ENCODE data around the gene C16orf96. TPM values are rescaled to one million over a fixed set of nuclear protein-coding genes. Genes with fewer than 3 reads are reported as not detected.
A peak's percentile ranks its signal among the peaks of the same experiment; 100 is the strongest.

Gene C16orf96
- total and polyA plus RNA-seq, 2 donors (not counting 3 experiments of a cell fraction or from before 2014, with no cell fraction given) = not detected

- no TSS peak for BruUV-seq (replicated peaks)
- TF ChIP-seq JUN (IDR thresholded peaks at IDR 0.05; ENCODE audit: borderline replicate concordance, insufficient read depth, insufficient read length, low read depth) (peak; percentile 66), EZH2 (IDR thresholded peaks at IDR 0.05; ENCODE audit: borderline replicate concordance, low read depth, low read length, severe bottlenecking) (no peak), FOS (IDR thresholded peaks at IDR 0.05; ENCODE audit: borderline replicate concordance, insufficient read depth, low read length) (no peak), GATA2 (IDR thresholded peaks at IDR 0.05; ENCODE audit: insufficient read depth, insufficient read length, low read depth, low read length) (no peak), POLR2AphosphoS5 (IDR thresholded peaks at IDR 0.05; ENCODE audit: insufficient read depth, low read depth, low read length) (peak; percentile 61), POLR2A (IDR thresholded peaks at IDR 0.05; ENCODE audit: low read depth, low read length) (peak; percentile 71), MYC (IDR thresholded peaks at IDR 0.05; ENCODE audit: low read depth, low read length) (no peak)
- TF ChIP-seq, protein P1, sequence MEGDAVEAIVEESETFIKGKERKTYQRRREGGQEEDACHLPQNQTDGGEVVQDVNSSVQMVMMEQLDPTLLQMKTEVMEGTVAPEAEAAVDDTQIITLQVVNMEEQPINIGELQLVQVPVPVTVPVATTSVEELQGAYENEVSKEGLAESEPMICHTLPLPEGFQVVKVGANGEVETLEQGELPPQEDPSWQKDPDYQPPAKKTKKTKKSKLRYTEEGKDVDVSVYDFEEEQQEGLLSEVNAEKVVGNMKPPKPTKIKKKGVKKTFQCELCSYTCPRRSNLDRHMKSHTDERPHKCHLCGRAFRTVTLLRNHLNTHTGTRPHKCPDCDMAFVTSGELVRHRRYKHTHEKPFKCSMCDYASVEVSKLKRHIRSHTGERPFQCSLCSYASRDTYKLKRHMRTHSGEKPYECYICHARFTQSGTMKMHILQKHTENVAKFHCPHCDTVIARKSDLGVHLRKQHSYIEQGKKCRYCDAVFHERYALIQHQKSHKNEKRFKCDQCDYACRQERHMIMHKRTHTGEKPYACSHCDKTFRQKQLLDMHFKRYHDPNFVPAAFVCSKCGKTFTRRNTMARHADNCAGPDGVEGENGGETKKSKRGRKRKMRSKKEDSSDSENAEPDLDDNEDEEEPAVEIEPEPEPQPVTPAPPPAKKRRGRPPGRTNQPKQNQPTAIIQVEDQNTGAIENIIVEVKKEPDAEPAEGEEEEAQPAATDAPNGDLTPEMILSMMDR (IDR thresholded peaks at IDR 0.05; ENCODE audit: extremely low read depth in 1 of 2, insufficient read depth in 1 of 2, low read depth in 1 of 2, low read length in 2 of 2) = peak; percentile 16 to 58
- TF ChIP-seq, protein P2, sequence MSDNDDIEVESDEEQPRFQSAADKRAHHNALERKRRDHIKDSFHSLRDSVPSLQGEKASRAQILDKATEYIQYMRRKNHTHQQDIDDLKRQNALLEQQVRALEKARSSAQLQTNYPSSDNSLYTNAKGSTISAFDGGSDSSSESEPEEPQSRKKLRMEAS (IDR thresholded peaks at IDR 0.05; ENCODE audit: insufficient read depth, insufficient read length) = peak; percentile 69
- H3K27ac ChIP-seq (ENCODE audit: insufficient read depth, low read depth, low read length) = peak overlapping the region; percentile 79
- H3K9ac ChIP-seq (replicated peaks; ENCODE audit: extremely low read depth, insufficient read depth, low read length) = peak overlapping the region; percentile 66
- peak overlapping the region; percentile 63 for H3K4me2 ChIP-seq (ENCODE audit: insufficient read depth, low read length)
- H3K79me2 ChIP-seq (ENCODE audit: control insufficient read depth, insufficient read depth, low read length) = peaks cover 17% of the 10 kb centered on the region
- CTCF ChIA-PET = interaction anchor here (0.6 to 1.4 kb wide), 5 partner anchors 8 to 109 kb away, joined by 3 to 16 read pairs (median 3); partner anchors contain the start of gene MGRN1
- POLR2A ChIA-PET = interaction anchor here (0.6 to 1.8 kb wide), 4 partner anchors 9 to 194 kb away, joined by 3 to 10 read pairs (median 6); partner anchors contain the start of genes ANKS3, DNAAF8 and MGRN1
- peak; percentile 99 for DNase-seq (ENCODE audit: low read depth, low spot score)
- H3K4me1 ChIP-seq (ENCODE audit: control insufficient read depth, extremely low read depth, insufficient read depth, low read length) = peaks cover 21% of the 10 kb centered on the region
- H3K27me3 ChIP-seq (ENCODE audit: control insufficient read depth in 2 of 2, insufficient read depth in 2 of 2, low read length in 2 of 2) = no peaks in the 10 kb centered on the region
- peak; percentile 99 for FAIRE-seq
- H3K4me3 ChIP-seq (replicated peaks in 1 of 3; ENCODE audit: insufficient read depth in 1 of 3, low read depth in 1 of 3, low read length in 3 of 3) = peak overlapping the region in 2 of 3 experiments; percentile 17 to 19
- no peaks in the 10 kb centered on the region for H3K36me3 ChIP-seq (ENCODE audit: control insufficient read depth in 2 of 2, extremely low read depth in 1 of 2, insufficient read depth in 2 of 2, low read length in 2 of 2)
- intact Hi-C loops (cut with micrococcal nuclease) = loop anchor here (1.0 to 2.0 kb wide), 3 partner anchors 8 to 233 kb away; partner anchors contain the start of genes ANKS3, DNAAF8 and MGRN1
- H3K9me3 ChIP-seq (replicated peaks; ENCODE audit: control insufficient read depth, insufficient read depth, low read length) = no peaks in the 10 kb centered on the region
- peak overlapping the region; percentile 97 for H2AFZ ChIP-seq (ENCODE audit: low read depth, low read length)
- dilution Hi-C loops (cut with MboI; ENCODE audit: extremely low pct_ligation_motif_present, low sequenced_read_pairs) = no loop called here
- no peaks in the 10 kb centered on the region for H4K20me1 ChIP-seq (replicated peaks; ENCODE audit: control insufficient read depth, extremely low read depth, insufficient read depth, low read length)
- no peaks in the 10 kb centered on the region for H3K9me1 ChIP-seq (replicated peaks; ENCODE audit: control insufficient read depth, extremely low read depth, insufficient read depth, low read length)
Observed at GRCh38 chr16:4616047-4616811, 60.1 kb downstream of the C16orf96 start.

All from endothelial cell of umbilical vein (primary cell).